RKO (cell line): ENCODE results near the gene PSKH1.
"Not testable (repeated sequence)": the region's sequence is repeated elsewhere in the genome, so short reads cannot be mapped to it uniquely, and the experiment has no call there.

ENCODE experiments used
- DNase-seq: peaks from one replicate; pipeline ENCODE4 v3.0.0-alpha.2; 2016; ENCODE audit warnings: low spot score

Gene PSKH1

GRCh38 chr16:67961551-67961957 is 68.5 kb downstream of the PSKH1 start:
- DNase-seq, result no peak

- no peak for DNase-seq
These were observed 69.1 kb downstream of the PSKH1 start for GRCh38 chr16:67962135-67962534.

GRCh38 chr16:67963292-67963661 is 70.2 kb downstream of the PSKH1 start:
- no peak for DNase-seq

GRCh38 chr16:67963662-67964321 is 70.7 kb downstream of the PSKH1 start:
- DNase-seq, result no peak

- no peak for DNase-seq
These were observed 71.5 kb downstream of the PSKH1 start for GRCh38 chr16:67964477-67965131.

GRCh38 chr16:67965668-67966548 is 72.9 kb downstream of the PSKH1 start:
- DNase-seq, result no peak

- DNase-seq, result peak; percentile 25
These were observed 73.6 kb downstream of the PSKH1 start for GRCh38 chr16:67966549-67967182.

- DNase-seq, result peak; percentile 86
These were observed 74.3 kb downstream of the PSKH1 start for GRCh38 chr16:67967183-67967957.

GRCh38 chr16:67967958-67968399 is 74.9 kb downstream of the PSKH1 start:
- no peak for DNase-seq

- DNase-seq, result peak; percentile 88
These were observed 75.6 kb downstream of the PSKH1 start, which contains the start of gene SLC12A4 for GRCh38 chr16:67968400-67969253. TSS of gene SLC12A4 (minus strand) at chr16:67968637. CDS start at chr16:67968553, 84 bp downstream.

- no peak for DNase-seq
These were observed 76.4 kb downstream of the PSKH1 start for GRCh38 chr16:67969254-67970039.

GRCh38 chr16:67971111-67971510 is 78.1 kb downstream of the PSKH1 start:
- DNase-seq, result no peak

GRCh38 chr16:67972285-67972684 is 79.2 kb downstream of the PSKH1 start:
- DNase-seq, result not testable (repeated sequence)

GRCh38 chr16:67975321-67976105 is 82.5 kb downstream of the PSKH1 start:
- DNase-seq, result no peak

GRCh38 chr16:67976205-67976604 is 83.2 kb downstream of the PSKH1 start:
- DNase-seq, result no peak

GRCh38 chr16:67977005-67977404 is 84.0 kb downstream of the PSKH1 start:
- DNase-seq, result no peak

GRCh38 chr16:67977469-67978227 is 84.6 kb downstream of the PSKH1 start:
- no peak for DNase-seq
